IPS-NIHi7 (cell line): ENCODE data around the gene NRSN2.

Source experiments
- DNase-seq: peaks from one replicate; pipeline ENCODE4 v3.0.0; 2012; ENCODE audit warnings: mixed read lengths; ENCODE audit errors: extremely low spot score

Gene NRSN2

GRCh38 chr20:396619-397431 is 49.9 kb downstream of the NRSN2 start:
- DNase-seq, result no peak

GRCh38 chr20:397432-398237 is 50.7 kb downstream of the NRSN2 start:
- DNase-seq, result no peak

- no peak for DNase-seq
Measured at GRCh38 chr20:399182-399707, 52.3 kb downstream of the NRSN2 start.

- no peak for DNase-seq
Measured at GRCh38 chr20:400128-400453, 53.2 kb downstream of the NRSN2 start.

- DNase-seq, result no peak
Measured at GRCh38 chr20:400454-401275, 53.8 kb downstream of the NRSN2 start.

- DNase-seq, result no peak
Measured at GRCh38 chr20:401682-402495, 55.0 kb downstream of the NRSN2 start.

- DNase-seq, result no peak
Measured at GRCh38 chr20:402496-402885, 55.6 kb downstream of the NRSN2 start.

- no peak for DNase-seq
Measured at GRCh38 chr20:402898-403581, 56.1 kb downstream of the NRSN2 start.

- DNase-seq, result no peak
Measured at GRCh38 chr20:403582-403957, 56.7 kb downstream of the NRSN2 start.

- no peak for DNase-seq
Measured at GRCh38 chr20:404088-404487, 57.2 kb downstream of the NRSN2 start.
